Measurements from ENCODE around the gene CD209. TPM values are rescaled to one million over a fixed set of nuclear protein-coding genes. Genes with fewer than 3 reads are reported as not detected.

CD209 gene
- total RNA-seq, 1 donor from 2014 or later, result 10.6 TPM

DNA sequence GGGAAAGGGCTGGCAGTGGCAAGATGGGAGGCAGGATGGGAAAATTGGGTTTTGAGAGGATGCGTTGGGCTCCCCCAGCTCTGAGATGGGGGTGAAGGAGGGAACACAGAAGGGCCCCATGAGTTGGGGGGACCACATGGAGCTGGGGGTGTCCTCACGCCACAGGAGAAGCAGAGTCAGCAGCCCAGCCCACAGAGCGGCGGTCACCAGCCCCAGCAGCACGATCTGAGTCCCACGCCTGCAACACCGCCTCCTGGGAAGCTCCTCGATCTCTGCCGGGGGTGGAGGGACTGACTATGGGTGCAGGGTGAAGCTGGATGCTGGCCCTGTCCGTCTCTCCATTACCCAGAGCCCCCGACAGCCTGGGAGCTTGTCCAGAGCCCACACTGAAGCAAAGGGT, 48.8 kb downstream of the CD209 start:
- H3K27ac ChIP-seq, result no peak overlapping the region
- DNase-seq, result no peak
- TF ChIP-seq, protein P1, sequence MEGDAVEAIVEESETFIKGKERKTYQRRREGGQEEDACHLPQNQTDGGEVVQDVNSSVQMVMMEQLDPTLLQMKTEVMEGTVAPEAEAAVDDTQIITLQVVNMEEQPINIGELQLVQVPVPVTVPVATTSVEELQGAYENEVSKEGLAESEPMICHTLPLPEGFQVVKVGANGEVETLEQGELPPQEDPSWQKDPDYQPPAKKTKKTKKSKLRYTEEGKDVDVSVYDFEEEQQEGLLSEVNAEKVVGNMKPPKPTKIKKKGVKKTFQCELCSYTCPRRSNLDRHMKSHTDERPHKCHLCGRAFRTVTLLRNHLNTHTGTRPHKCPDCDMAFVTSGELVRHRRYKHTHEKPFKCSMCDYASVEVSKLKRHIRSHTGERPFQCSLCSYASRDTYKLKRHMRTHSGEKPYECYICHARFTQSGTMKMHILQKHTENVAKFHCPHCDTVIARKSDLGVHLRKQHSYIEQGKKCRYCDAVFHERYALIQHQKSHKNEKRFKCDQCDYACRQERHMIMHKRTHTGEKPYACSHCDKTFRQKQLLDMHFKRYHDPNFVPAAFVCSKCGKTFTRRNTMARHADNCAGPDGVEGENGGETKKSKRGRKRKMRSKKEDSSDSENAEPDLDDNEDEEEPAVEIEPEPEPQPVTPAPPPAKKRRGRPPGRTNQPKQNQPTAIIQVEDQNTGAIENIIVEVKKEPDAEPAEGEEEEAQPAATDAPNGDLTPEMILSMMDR (IDR thresholded peaks at IDR 0.05), result no peak
- no peaks in the 10 kb centered on the region for H3K4me1 ChIP-seq
- no peak for ATAC-seq
- intact Hi-C loops (cut with DNase I), result no loop called here
- H3K27me3 ChIP-seq, result peaks cover 30% of the 10 kb centered on the region
- H3K4me3 ChIP-seq, result no peak overlapping the region
- no peaks in the 10 kb centered on the region for H3K9me3 ChIP-seq
- H3K36me3 ChIP-seq, result no peaks in the 10 kb centered on the region

DNA sequence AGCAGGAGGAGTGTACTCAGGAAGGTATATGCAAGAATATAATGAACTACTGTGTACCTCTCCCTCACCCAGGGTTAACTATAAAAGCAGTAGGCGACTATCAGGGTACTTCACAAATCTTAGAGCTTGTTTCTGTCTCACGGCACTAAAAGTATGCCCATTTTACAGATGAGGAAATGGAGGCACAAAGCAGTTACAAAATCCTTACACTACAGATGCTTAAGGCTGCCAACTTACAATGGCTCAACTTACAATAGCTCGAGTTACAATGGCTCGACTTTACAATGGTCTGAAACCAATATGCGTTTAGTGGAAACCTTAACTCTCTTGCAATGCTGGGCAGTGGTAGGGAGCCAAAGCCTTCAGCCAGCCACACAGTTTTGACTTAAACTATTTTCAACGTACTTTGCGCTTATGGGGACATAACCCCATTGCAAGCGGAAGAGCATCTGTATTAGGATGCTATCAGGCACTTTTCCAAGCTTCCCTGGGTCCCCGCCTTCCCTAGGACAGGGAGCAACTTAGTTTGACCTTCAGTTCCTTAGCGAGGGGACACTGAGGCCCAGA, 49.5 kb downstream of the CD209 start:
- H3K9me3 ChIP-seq, result no peaks in the 10 kb centered on the region
- TF ChIP-seq, protein P1 (IDR thresholded peaks at IDR 0.05), result no peak
- DNase-seq, result no peak
- no peaks in the 10 kb centered on the region for H3K36me3 ChIP-seq
- peaks cover 30% of the 10 kb centered on the region for H3K27me3 ChIP-seq
- ATAC-seq, result no peak
- no peak overlapping the region for H3K27ac ChIP-seq
- intact Hi-C loops (cut with DNase I), result no loop called here
- no peak overlapping the region for H3K4me3 ChIP-seq
- no peaks in the 10 kb centered on the region for H3K4me1 ChIP-seq

DNA sequence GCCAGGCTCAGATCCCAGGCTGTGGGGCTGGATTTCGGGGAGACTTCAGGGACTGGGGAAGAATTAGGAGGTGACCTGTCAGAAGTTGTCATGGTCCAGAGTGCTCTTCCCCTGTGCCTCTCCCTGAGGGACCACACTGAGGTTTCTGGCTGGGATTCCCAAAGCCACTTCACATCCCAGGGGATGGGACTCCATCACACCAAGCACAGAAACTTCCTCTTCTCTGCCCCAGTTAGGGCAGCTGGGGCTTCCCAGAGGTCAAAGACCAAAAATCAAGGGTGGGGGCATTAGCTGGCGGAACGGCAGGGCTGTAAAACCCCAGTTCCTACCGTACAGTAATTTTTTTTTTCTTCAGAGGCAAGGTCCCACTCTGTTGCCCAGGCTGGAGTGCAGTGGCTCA, 52.8 kb downstream of the CD209 start:
- intact Hi-C loops (cut with DNase I), result no loop called here
- TF ChIP-seq, protein P1 (IDR thresholded peaks at IDR 0.05), result no peak
- ATAC-seq, result no peak
- Histone ChIP-seq H3K27me3 (peaks cover 19% of the 10 kb centered on the region), H3K4me3 (no peak overlapping the region), H3K9me3 (no peaks in the 10 kb centered on the region), H3K36me3 (no peaks in the 10 kb centered on the region), H3K4me1 (no peaks in the 10 kb centered on the region), H3K27ac (no peak overlapping the region)
- no peak for DNase-seq

DNA sequence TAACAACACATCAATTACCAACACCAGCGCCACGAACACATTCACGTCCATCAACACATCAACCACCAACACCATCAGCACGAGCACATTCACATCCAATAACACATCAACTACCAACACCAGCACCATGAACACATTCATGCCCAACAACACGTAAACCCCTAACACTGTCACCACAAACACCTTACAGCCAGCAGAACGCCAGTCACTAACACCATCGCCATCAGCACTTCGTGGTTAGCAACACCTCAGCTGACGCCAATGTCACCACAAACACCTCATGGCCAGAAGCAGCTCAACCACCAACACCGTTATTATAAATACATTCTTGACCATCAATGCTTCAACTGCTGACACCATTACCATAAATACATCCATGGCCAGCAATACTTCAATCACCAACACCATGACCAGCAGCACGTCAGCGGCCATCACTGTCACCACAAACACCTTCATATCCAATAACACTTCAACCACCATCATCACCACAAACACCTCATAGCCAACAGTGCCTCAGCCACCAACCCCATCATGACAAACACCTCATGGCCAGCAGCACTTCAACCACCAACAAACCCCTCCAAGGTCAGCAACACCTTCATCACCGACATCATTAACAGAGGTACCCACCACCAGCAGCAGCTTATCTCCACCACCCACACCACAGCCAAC, 54.8 kb downstream of the CD209 start:
- no peak for DNase-seq
- intact Hi-C loops (cut with DNase I), result no loop called here

DNA sequence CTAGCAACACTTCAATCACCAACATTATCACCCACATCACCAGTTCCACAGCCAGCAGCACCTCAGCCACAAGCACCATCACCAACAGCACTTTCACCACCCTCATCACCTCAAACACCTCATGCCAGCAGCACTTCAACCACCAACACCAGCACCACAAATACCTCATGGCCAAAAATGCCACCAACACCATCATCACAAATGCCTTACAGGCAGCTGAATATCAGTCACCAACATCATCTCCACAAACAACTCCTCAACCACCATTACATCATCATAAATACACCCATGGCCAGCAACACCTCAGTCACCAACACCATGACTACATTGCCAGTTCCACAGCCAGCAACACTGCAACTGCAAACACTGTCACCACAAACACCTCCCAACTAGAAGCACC, 55.8 kb downstream of the CD209 start:
- Histone ChIP-seq H3K27me3 (peaks cover 3% of the 10 kb centered on the region), H3K9me3 (no peaks in the 10 kb centered on the region), H3K36me3 (no peaks in the 10 kb centered on the region), H3K27ac (no peak overlapping the region), H3K4me1 (no peaks in the 10 kb centered on the region), H3K4me3 (no peak overlapping the region)
- no peak for ATAC-seq
- no peak for DNase-seq
- TF ChIP-seq, protein P1 (IDR thresholded peaks at IDR 0.05), result no peak
- intact Hi-C loops (cut with DNase I), result no loop called here

More for the DNA sequence above, 54.8 kb downstream of the CD209 start:
- no peaks in the 10 kb centered on the region for H3K9me3 ChIP-seq
- TF ChIP-seq, protein P1 (IDR thresholded peaks at IDR 0.05), result no peak
- ATAC-seq, result no peak
- H3K27ac ChIP-seq, result no peak overlapping the region
- H3K4me1 ChIP-seq, result no peaks in the 10 kb centered on the region
- H3K36me3 ChIP-seq, result no peaks in the 10 kb centered on the region
- H3K27me3 ChIP-seq, result peaks cover 9% of the 10 kb centered on the region
- H3K4me3 ChIP-seq, result no peak overlapping the region

Measured in upper lobe of right lung (tissue), 1 donor.